ENCODE results near the gene NUDT13.

Gene NUDT13

GRCh38 chr10:73167458-73167782, 57.2 kb downstream of the NUDT13 start:
- no peak for DNase-seq

- DNase-seq = peak; percentile 94
Measured at GRCh38 chr10:73167783-73168464, 57.7 kb downstream of the NUDT13 start, which contains the start of the genes ECD and FAM149B1. Gene ECD (minus strand): TSS chr10:73168008. CDS start chr10:73163937, 4,071 bp downstream. Gene FAM149B1 (plus strand): TSS chr10:73168119. CDS start chr10:73168340, 221 bp downstream.

GRCh38 chr10:73168465-73168803, 58.2 kb downstream of the NUDT13 start:
- no peak for DNase-seq

- no peak for DNase-seq
Measured at GRCh38 chr10:73169320-73169719, 59.1 kb downstream of the NUDT13 start.

- DNase-seq = no peak
Measured at GRCh38 chr10:73172867-73173266, 62.6 kb downstream of the NUDT13 start.

GRCh38 chr10:73174148-73174925, 64.1 kb downstream of the NUDT13 start:
- DNase-seq = no peak

Measured in stimulated activated CD4-positive, alpha-beta T cell treated with anti-CD3 and anti-CD28 coated beads, Interleukin-4, amount 100 ng/mL, for 1 hour (primary cell).